Mesenchymal stem cell (in vitro differentiated cells and primary cell): ENCODE measurements around the gene GTF2I.
"Not testable (repeated sequence)": the region's sequence is repeated elsewhere in the genome, so short reads cannot be mapped to it uniquely, and the experiment has no call there.

Experiments used
- DNase-seq: peaks from one replicate; pipeline ENCODE4 v3.0.0-alpha.2; 2013
- H2AFZ ChIP-seq: one replicate; pipeline ENCODE4 v1.6.1; 2013; ENCODE audit warnings: low read depth, mild to moderate bottlenecking, control low read depth, inconsistent platforms, low read length, moderate library complexity
- H2AK5ac ChIP-seq: 2 replicates; pipeline ENCODE4 v1.6.1; 2013; ENCODE audit warnings: low read length, moderate library complexity, mild to moderate bottlenecking, inconsistent platforms; ENCODE audit not compliant: severe bottlenecking
- H2BK120ac ChIP-seq: one replicate; pipeline ENCODE4 v1.6.1; 2013; ENCODE audit warnings: low read depth, mild to moderate bottlenecking, inconsistent platforms, low read length, moderate library complexity
- H2BK12ac ChIP-seq, 2 experiments: one replicate each; pipeline ENCODE4 v1.6.1; 2013; ENCODE audit warnings: inconsistent platforms in 2 of 2, low read length in 2 of 2, mild to moderate bottlenecking in 2 of 2, moderate library complexity in 2 of 2, control low read depth in 1 of 2
- H2BK15ac ChIP-seq: one replicate; pipeline ENCODE4 v1.6.1; 2013; ENCODE audit warnings: mild to moderate bottlenecking, low read depth, inconsistent platforms; ENCODE audit not compliant: poor library complexity, severe bottlenecking
- H2BK5ac ChIP-seq: 2 replicates; pipeline ENCODE4 v1.6.1; 2013; ENCODE audit warnings: low read depth, mild to moderate bottlenecking, low read length, control low read depth, inconsistent platforms; ENCODE audit not compliant: poor library complexity, severe bottlenecking
- H3K14ac ChIP-seq, 2 experiments: one replicate each; pipeline ENCODE4 v1.6.1; 2013; ENCODE audit warnings: inconsistent platforms in 2 of 2, low read length in 2 of 2, control low read depth in 1 of 2, mild to moderate bottlenecking in 1 of 2, moderate library complexity in 1 of 2
- H3K18ac ChIP-seq, 2 experiments: one replicate each; pipeline ENCODE4 v1.6.1; 2013; ENCODE audit warnings: inconsistent platforms in 2 of 2, low read length in 2 of 2, control low read depth in 1 of 2, low read depth in 1 of 2, mild to moderate bottlenecking in 1 of 2
- H3K23ac ChIP-seq, 2 experiments: one replicate each; pipeline ENCODE4 v1.6.1; 2013; ENCODE audit warnings: inconsistent platforms in 2 of 2, low read length in 2 of 2, mild to moderate bottlenecking in 2 of 2, moderate library complexity in 2 of 2, control low read depth in 1 of 2
- H3K27ac ChIP-seq: 2 replicates; pipeline ENCODE4 v1.5.1; 2013; ENCODE audit warnings: mild to moderate bottlenecking, moderate library complexity, low read length, control low read depth, inconsistent platforms; ENCODE audit not compliant: poor library complexity, severe bottlenecking
- H3K27me3 ChIP-seq, 2 experiments: 2 replicates each; pipeline versions ENCODE4 v1.6.1 to v1.7.0; 2013; ENCODE audit warnings: low read length in 2 of 2, mild to moderate bottlenecking in 2 of 2, moderate library complexity in 2 of 2, control low read depth in 1 of 2, inconsistent platforms in 1 of 2; ENCODE audit not compliant: control insufficient read depth in 1 of 2, insufficient read depth in 1 of 2
- H3K36me3 ChIP-seq, 2 experiments: 2 replicates each; pipeline versions ENCODE4 v1.6.1 to v1.7.0; 2013; ENCODE audit warnings: low read length in 2 of 2, control low read depth in 1 of 2, inconsistent platforms in 1 of 2, low read depth in 1 of 2, mild to moderate bottlenecking in 1 of 2; ENCODE audit not compliant: insufficient read depth in 2 of 2, control insufficient read depth in 1 of 2
- H3K4ac ChIP-seq, 2 experiments: one replicate each; pipeline ENCODE4 v1.6.1; 2013; ENCODE audit warnings: inconsistent platforms in 2 of 2, low read length in 2 of 2, mild to moderate bottlenecking in 2 of 2, moderate library complexity in 2 of 2, control low read depth in 1 of 2, low read depth in 1 of 2
- H3K4me1 ChIP-seq: 2 replicates; pipeline ENCODE4 v1.6.1; 2013; ENCODE audit warnings: low read depth, low read length, control low read depth; ENCODE audit not compliant: control insufficient read depth, insufficient read depth
- H3K4me2 ChIP-seq: 2 replicates; pipeline ENCODE4 v1.6.1; 2013; ENCODE audit warnings: low read length, mild to moderate bottlenecking, inconsistent platforms; ENCODE audit not compliant: poor library complexity, severe bottlenecking
- H3K4me3 ChIP-seq, 2 experiments: 2 replicates each; pipeline versions ENCODE4 v1.5.1 to v1.7.0; 2013; ENCODE audit warnings: low read length in 2 of 2, mild to moderate bottlenecking in 2 of 2, control low read depth in 1 of 2, low read depth in 1 of 2; ENCODE audit not compliant: insufficient read depth in 1 of 2
- H3K79me1 ChIP-seq: replicated peaks from 2 replicates; pipeline ENCODE4 v1.6.1; 2013; ENCODE audit warnings: mild to moderate bottlenecking, control low read depth, low read length, inconsistent platforms; ENCODE audit not compliant: poor library complexity, severe bottlenecking
- H3K9ac ChIP-seq: 2 replicates; pipeline ENCODE4 v1.7.0; 2013; ENCODE audit warnings: mild to moderate bottlenecking, low read length, moderate library complexity
- H3K9me3 ChIP-seq: 2 replicates; pipeline ENCODE4 v1.7.0; 2013; ENCODE audit warnings: mild to moderate bottlenecking, low read length; ENCODE audit not compliant: control insufficient read depth
- H4K8ac ChIP-seq: one replicate; pipeline ENCODE4 v1.6.1; 2013; ENCODE audit warnings: inconsistent platforms, mild to moderate bottlenecking, low read length, moderate library complexity
- H4K91ac ChIP-seq: one replicate; pipeline ENCODE4 v1.6.1; 2013; ENCODE audit warnings: mild to moderate bottlenecking, low read length, inconsistent platforms
- WGBS: methylation state at CpG from one replicate; pipeline ENCODE4 v1.1.7; 2013; ENCODE audit warnings: mixed read lengths; 5-methylcytosine and 5-hydroxymethylcytosine counted together

Gene GTF2I

DNA sequence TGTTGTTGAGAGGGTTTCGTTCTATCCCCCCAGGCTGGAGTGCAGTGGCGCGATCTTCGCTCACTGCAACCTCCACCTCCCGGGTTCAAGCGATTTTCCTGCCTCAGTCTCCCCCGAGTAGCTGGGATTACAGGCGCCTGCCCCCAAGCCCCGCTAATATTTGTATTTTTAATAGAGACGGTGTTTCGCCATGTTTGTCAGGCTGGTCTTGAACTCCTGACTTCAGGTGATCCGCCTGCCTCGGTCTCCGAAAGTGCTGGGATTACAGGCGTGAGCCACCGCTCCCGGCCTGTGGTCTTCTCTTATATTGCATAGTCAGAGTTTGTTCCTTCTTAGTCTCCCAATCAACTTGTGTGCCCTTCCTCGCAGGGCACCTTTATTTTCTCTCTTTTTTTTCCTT, 2.7 kb downstream of the GTF2I start:
- not testable (repeated sequence) for H4K91ac ChIP-seq, H3K27me3 ChIP-seq, H3K23ac ChIP-seq, H3K9me3 ChIP-seq, H2BK5ac ChIP-seq, H4K8ac ChIP-seq, H3K36me3 ChIP-seq, DNase-seq, H3K4ac ChIP-seq, H3K14ac ChIP-seq, H2AFZ ChIP-seq, H2BK12ac ChIP-seq, H3K4me2 ChIP-seq, H3K79me1 ChIP-seq, H3K18ac ChIP-seq, H2BK120ac ChIP-seq, H2AK5ac ChIP-seq, H2BK15ac ChIP-seq
- H3K4me1 ChIP-seq, result peaks cover 30% of the 10 kb centered on the region
- H3K4me3 ChIP-seq, result peak overlapping the region in 1 of 2 experiments; percentile 73
- H3K27ac ChIP-seq, result peak overlapping the region; percentile 70
- peak overlapping the region; percentile 65 for H3K9ac ChIP-seq
- 60% methylated on average over 17 of the region's 18 CpGs for WGBS

DNA sequence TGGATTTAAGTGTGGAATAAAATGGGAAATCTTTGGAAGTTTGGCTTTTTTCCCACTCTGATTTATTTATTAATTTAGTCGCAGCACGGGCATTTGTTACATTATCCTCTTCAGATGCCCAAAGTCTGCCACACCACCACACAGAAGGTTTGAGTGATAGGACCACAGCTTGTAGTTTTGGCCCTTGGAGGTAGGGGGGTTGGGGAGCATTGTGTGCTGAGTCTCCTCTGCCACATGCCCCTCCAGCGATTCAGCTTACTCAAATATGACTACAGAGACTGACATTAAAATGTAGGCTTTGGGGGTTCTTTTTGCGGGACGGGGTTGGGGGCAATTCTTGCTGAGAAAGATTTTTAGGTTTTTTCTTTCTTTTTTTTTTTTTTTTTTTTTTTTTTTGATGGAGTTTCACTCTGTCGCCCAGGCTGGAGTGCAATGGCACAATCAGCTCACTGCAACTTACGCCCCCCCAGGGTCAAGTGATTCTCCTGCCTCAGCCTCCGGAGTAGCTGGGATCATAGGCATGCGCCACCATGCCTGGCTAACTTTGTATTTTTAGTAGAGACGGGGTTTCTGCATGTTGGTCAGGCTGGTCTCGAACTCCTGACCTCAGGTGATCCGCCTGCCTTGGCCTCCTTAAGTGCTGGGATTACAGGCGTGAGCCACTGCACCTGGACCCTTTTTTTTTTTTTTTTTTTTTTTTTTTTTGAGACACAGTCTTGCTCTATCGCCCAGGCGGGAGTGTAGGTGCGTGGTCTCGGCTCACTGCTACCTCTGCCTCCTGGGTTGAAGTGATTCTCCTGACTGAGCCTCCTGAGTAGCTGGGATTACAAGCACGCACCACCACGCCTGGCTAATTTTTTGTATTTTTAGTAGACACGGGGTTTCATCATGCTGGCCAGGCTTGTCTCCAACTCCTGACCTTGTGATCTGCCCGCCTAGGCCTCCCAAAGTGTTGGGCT, 4.6 kb downstream of the GTF2I start:
- H3K9me3 ChIP-seq, H4K8ac ChIP-seq, H2AFZ ChIP-seq, H2BK15ac ChIP-seq, H3K79me1 ChIP-seq, H4K91ac ChIP-seq, H2BK12ac ChIP-seq, H3K18ac ChIP-seq, H3K4me2 ChIP-seq, H2BK5ac ChIP-seq, H3K23ac ChIP-seq, H3K14ac ChIP-seq, H2BK120ac ChIP-seq, H3K27me3 ChIP-seq, H3K4ac ChIP-seq, DNase-seq: not testable (repeated sequence)
- Histone ChIP-seq H3K36me3 (peaks cover 16 to 19% of the 10 kb centered on the region in 2 experiments), H3K4me3 (peak overlapping the region in 1 of 2 experiments; percentile 27), H3K9ac (peak overlapping the region; percentile 47), H2AK5ac (peak overlapping the region; percentile 47), H3K4me1 (peaks cover 26% of the 10 kb centered on the region), H3K27ac (peak overlapping the region; percentile 21)
- WGBS, result 87% methylated on average over 17 of the region's 21 CpGs

DNA sequence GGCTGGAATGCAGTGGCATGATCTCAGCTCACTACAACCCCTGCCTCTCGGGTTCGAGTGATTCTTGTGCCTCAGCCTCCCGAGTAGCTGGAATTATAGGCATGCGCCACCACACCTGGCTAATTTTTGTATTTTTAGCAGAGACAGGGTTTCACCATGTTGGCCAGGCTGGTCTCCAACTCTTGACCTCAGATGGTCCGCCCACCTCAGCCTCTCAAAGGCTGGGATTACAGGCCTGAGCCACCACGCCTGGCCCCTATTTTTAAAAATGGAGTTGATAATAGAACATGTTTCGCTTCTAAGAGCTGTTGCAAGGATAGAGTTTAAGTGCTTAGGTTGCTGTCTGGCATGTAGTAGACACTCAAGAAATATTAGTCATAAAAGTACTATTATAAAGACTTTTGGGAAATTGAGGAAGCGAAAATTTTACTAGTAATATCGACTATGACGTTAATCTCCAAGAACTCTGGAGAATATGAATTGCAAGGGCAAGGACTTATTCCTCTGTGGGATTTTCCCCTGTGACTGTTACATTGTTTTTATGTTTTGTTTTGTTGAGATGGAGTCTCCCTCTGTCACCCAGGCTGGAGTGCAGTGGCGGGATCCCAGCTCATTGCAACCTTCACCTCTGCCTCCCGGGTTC, 7.9 kb downstream of the GTF2I start:
- H2AK5ac ChIP-seq, result no peak overlapping the region
- no peak overlapping the region for H4K91ac ChIP-seq
- H4K8ac ChIP-seq, result no peak overlapping the region
- H3K79me1 ChIP-seq, result no peaks in the 10 kb centered on the region
- H3K4me3 ChIP-seq, result no peak overlapping the region
- no peaks in the 10 kb centered on the region for H3K9me3 ChIP-seq
- WGBS, result over 99% methylated on average over 11 of the region's 12 CpGs
- H3K27ac ChIP-seq, result no peak overlapping the region
- H2BK5ac ChIP-seq, result no peak overlapping the region
- H2BK120ac ChIP-seq, result no peak overlapping the region
- H2AFZ ChIP-seq, result no peak overlapping the region
- no peak overlapping the region for H2BK12ac ChIP-seq
- peaks cover 19 to 24% of the 10 kb centered on the region in 2 experiments for H3K36me3 ChIP-seq
- H3K4me2 ChIP-seq, result no peak overlapping the region
- DNase-seq, result no peak
- no peak overlapping the region for H3K14ac ChIP-seq
- H2BK15ac ChIP-seq, result no peak overlapping the region
- H3K9ac ChIP-seq, result no peak overlapping the region
- H3K18ac ChIP-seq, result no peak overlapping the region
- no peak overlapping the region for H3K4ac ChIP-seq
- H3K27me3 ChIP-seq, result no peaks in the 10 kb centered on the region
- peaks cover 16% of the 10 kb centered on the region for H3K4me1 ChIP-seq
- H3K23ac ChIP-seq, result no peak overlapping the region

DNA sequence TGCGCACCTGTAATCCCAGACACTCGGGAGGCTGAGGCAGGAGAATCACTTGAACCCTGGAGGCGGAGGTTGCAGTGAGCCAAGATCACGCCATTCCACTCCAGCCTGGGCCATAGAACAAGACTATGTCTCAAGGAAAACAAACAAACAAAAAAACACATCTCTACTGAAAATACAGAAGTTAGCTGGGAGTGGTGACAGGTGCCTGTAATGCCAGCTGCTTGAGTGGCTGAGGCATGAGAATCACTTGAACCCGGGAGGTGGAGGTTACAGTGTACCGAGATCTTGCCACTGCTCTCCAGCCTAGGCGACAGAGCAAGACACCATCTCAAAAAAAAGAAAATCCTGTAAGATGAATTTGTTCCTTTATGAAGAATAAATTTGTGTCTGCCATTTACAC, 9.5 kb downstream of the GTF2I start:
- H4K8ac ChIP-seq, H2BK12ac ChIP-seq, H3K9ac ChIP-seq, H3K27ac ChIP-seq, H3K4me3 ChIP-seq, H3K79me1 ChIP-seq, H2BK120ac ChIP-seq, H2AK5ac ChIP-seq, H3K4ac ChIP-seq, H3K9me3 ChIP-seq, H2BK5ac ChIP-seq, DNase-seq, H3K23ac ChIP-seq, H2AFZ ChIP-seq, H3K14ac ChIP-seq, H4K91ac ChIP-seq, H3K27me3 ChIP-seq, H3K4me2 ChIP-seq, H3K18ac ChIP-seq, H2BK15ac ChIP-seq, H3K4me1 ChIP-seq: not testable (repeated sequence)
- peaks cover 19 to 24% of the 10 kb centered on the region in 2 experiments for H3K36me3 ChIP-seq
- 100% methylated on average over 5 of the region's 7 CpGs for WGBS
